Measurements from ENCODE around the gene DPYSL3.

Gene DPYSL3

DNA sequence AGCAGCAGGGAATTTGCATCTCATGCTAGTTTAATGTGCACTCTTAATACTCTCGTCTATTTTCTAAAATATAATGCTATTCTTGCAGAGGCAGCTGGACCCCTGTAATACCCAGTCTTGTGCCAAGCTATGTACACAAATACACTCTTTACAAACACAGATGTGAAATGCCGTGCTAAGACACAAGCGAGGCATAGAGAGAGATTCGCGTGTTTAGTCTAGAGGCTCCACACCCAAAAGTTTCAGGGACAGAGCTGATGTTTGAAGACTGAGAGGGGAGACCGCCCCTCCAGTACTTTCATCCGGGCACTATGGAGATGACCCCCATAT, 1.2 kb downstream of the DPYSL3 start:
- TF ChIP-seq POLR2AphosphoS5 (IDR thresholded peaks at IDR 0.05; ENCODE audit: borderline replicate concordance, low read depth, low read length): no peak
- no peak for TF ChIP-seq FOXP2 (optimal IDR thresholded peaks at IDR 0.05; ENCODE audit: control extremely low read depth, extremely low read length, insufficient read depth)
- TF ChIP-seq EZH2 (IDR thresholded peaks at IDR 0.05): no peak
- no peak for DNase-seq (ENCODE audit: low read depth, low spot score)
- peak overlapping the region; percentile 99 for H3K4me3 ChIP-seq
- H3K9ac ChIP-seq (ENCODE audit: insufficient read length): peak overlapping the region; percentile 90
- no peaks in the 10 kb centered on the region for H3K9me3 ChIP-seq (ENCODE audit: low read depth, low read length)
- H3K27ac ChIP-seq: no peak overlapping the region
- no peaks in the 10 kb centered on the region for H3K36me3 ChIP-seq (ENCODE audit: insufficient read depth, low read length)

DNA sequence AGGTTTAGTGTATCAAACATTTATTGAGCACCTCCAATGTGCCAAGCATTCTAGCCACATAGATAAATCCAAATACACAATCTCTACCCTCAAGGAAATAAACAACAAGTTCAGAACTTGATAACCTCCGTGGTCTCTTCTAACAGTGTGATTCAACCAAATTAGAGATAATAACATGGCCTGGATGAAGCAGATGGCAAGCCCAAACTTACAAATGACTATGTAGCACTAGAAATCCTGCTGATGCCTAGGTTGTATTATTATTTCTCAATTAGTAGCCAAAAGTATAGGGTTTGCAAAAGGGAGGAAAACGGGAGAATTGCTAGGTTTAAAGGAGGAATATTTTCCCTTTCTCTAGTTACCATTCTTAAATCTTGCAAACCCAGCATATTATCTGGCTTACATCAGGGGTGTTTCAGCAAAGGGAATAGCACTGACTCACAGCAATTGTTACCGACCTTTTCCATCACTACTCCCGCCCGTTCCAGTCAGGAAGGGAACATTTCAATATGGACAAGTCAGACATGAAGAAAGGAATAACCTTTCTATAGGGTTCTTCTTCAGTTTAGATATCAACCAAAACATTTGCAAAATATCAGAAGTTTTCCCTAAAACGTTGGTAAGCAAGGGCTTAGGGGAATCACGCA, 2.3 kb downstream of the DPYSL3 start:
- Histone ChIP-seq H3K9ac (ENCODE audit: insufficient read length) (peak overlapping the region; percentile 3), H3K9me3 (ENCODE audit: low read depth, low read length) (no peaks in the 10 kb centered on the region), H3K4me3 (peak overlapping the region; percentile 99), H3K27ac (no peak overlapping the region), H3K36me3 (ENCODE audit: insufficient read depth, low read length) (no peaks in the 10 kb centered on the region)
- TF ChIP-seq POLR2AphosphoS5 (IDR thresholded peaks at IDR 0.05; ENCODE audit: borderline replicate concordance, low read depth, low read length) (no peak), FOXP2 (optimal IDR thresholded peaks at IDR 0.05; ENCODE audit: control extremely low read depth, extremely low read length, insufficient read depth) (no peak), EZH2 (IDR thresholded peaks at IDR 0.05) (no peak)
- no peak for DNase-seq (ENCODE audit: low read depth, low spot score)

DNA sequence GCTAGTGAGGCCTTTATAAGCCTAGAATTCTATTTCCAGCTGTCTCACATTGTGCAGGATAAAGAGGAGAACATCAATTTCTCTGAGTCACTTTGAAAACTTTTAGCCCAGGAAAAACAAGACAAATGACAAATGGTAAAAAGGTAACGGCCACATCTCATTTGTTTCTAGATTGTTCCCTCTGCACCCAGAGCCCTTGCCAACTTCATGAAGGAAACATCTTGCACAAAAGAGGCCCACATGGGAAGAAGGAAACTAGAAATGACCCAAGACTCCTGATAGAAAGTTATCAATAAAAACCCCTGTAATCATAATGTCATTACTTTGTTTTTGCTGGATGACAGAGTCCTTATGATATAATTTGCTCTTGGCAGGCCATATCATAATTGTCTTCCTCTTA, 5.3 kb downstream of the DPYSL3 start:
- H3K27ac ChIP-seq: no peak overlapping the region
- TF ChIP-seq EZH2 (IDR thresholded peaks at IDR 0.05) (no peak), POLR2AphosphoS5 (IDR thresholded peaks at IDR 0.05; ENCODE audit: borderline replicate concordance, low read depth, low read length) (no peak), FOXP2 (optimal IDR thresholded peaks at IDR 0.05; ENCODE audit: control extremely low read depth, extremely low read length, insufficient read depth) (no peak)

DNA sequence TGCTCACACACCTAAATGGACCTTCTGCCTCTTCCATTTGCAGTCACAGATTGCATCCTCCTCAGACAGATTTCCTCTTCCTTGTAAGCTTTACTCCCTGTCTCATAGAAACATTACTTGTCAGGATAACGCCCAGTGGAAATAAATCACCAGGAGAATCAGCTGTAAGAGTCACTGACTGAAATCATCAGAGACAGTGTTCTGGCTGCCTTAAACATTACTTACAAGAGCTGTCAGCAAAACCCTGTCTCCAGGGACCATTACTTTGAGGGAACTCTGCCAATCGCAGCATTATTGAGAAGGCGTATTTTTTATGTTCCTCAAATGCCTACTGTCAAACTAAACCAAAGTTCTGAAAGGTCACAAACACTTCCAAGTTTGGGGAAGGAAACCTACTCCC, 5.9 kb downstream of the DPYSL3 start:
- no peaks in the 10 kb centered on the region for H3K9me3 ChIP-seq (ENCODE audit: low read depth, low read length)
- no peak overlapping the region for H3K27ac ChIP-seq
- no peak overlapping the region for H3K9ac ChIP-seq (ENCODE audit: insufficient read length)
- TF ChIP-seq FOXP2 (optimal IDR thresholded peaks at IDR 0.05; ENCODE audit: control extremely low read depth, extremely low read length, insufficient read depth) (no peak), EZH2 (IDR thresholded peaks at IDR 0.05) (no peak), POLR2AphosphoS5 (IDR thresholded peaks at IDR 0.05; ENCODE audit: borderline replicate concordance, low read depth, low read length) (no peak)
- H3K36me3 ChIP-seq (ENCODE audit: insufficient read depth, low read length): no peaks in the 10 kb centered on the region
- H3K4me3 ChIP-seq: no peak overlapping the region
- DNase-seq (ENCODE audit: low read depth, low spot score): no peak

More for the DNA sequence above, 5.3 kb downstream of the DPYSL3 start:
- H3K36me3 ChIP-seq (ENCODE audit: insufficient read depth, low read length): no peaks in the 10 kb centered on the region
- no peak overlapping the region for H3K4me3 ChIP-seq
- no peaks in the 10 kb centered on the region for H3K9me3 ChIP-seq (ENCODE audit: low read depth, low read length)
- no peak overlapping the region for H3K9ac ChIP-seq (ENCODE audit: insufficient read length)
- no peak for DNase-seq (ENCODE audit: low read depth, low spot score)

DNA sequence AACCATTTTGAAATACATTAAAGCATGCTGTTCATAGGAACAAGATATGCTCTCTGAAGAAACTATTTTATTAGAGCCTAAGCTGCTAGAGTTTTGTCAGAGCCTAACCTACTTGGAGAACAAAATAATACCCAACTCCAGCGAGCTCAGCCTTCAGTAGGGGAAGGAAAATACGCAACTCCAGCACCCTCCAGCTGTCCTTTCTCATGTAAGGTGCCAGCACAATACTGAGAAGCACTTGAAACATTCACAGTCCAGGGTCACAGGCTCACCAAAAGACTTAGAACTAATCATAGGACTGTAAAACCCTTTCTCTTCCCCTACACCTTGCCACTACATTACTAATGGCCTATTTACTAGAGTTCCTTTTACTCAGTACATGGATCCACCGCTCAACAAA, 18.9 kb downstream of the DPYSL3 start:
- Histone ChIP-seq H3K9ac (ENCODE audit: insufficient read length) (no peak overlapping the region), H3K27ac (no peak overlapping the region), H3K9me3 (ENCODE audit: low read depth, low read length) (no peaks in the 10 kb centered on the region), H3K4me3 (no peak overlapping the region), H3K36me3 (ENCODE audit: insufficient read depth, low read length) (no peaks in the 10 kb centered on the region)
- no peak for TF ChIP-seq FOXP2 (optimal IDR thresholded peaks at IDR 0.05; ENCODE audit: control extremely low read depth, extremely low read length, insufficient read depth)
- no peak for TF ChIP-seq POLR2AphosphoS5 (IDR thresholded peaks at IDR 0.05; ENCODE audit: borderline replicate concordance, low read depth, low read length)
- no peak for TF ChIP-seq EZH2 (IDR thresholded peaks at IDR 0.05)
- no peak for DNase-seq (ENCODE audit: low read depth, low spot score)

DNA sequence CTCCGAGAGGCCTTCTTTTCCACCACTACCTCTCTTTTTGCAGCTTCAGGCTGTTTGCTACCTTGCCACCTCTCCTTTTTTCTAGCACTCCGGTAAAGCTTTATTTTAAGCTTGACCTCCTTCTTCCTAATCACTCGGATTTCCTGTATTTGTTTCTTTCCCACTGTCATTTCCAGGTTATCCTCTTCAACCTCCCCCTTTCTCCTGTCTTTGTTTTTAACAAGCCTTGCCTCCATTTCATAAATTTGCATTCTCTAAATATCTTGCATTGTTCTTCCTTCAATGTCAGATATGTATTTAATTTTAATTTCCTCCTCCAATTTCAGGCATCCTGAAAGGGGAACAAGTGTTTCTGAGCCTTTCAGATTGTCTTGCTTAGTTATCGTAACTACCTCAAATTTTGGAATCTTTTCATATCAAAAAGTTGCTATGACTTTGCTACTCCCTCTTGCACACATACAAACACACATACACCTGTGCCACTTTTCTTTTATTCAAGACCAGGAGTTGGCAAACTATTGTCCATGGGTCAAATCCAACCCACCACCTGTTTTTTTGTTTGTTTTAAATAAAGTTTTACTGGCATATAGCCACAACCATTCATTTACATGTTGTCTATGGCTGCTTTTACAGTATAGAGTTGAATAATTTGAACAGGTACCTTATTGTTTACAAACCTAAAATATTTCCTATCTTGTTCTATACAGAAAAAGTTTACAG, 22.7 kb downstream of the DPYSL3 start:
- DNase-seq (ENCODE audit: low read depth, low spot score): no peak
- H3K9me3 ChIP-seq (ENCODE audit: low read depth, low read length): no peaks in the 10 kb centered on the region
- H3K36me3 ChIP-seq (ENCODE audit: insufficient read depth, low read length): no peaks in the 10 kb centered on the region
- H3K27ac ChIP-seq: no peak overlapping the region
- TF ChIP-seq EZH2 (IDR thresholded peaks at IDR 0.05): no peak
- no peak for TF ChIP-seq POLR2AphosphoS5 (IDR thresholded peaks at IDR 0.05; ENCODE audit: borderline replicate concordance, low read depth, low read length)
- no peak for TF ChIP-seq FOXP2 (optimal IDR thresholded peaks at IDR 0.05; ENCODE audit: control extremely low read depth, extremely low read length, insufficient read depth)
- no peak overlapping the region for H3K4me3 ChIP-seq
- no peak overlapping the region for H3K9ac ChIP-seq (ENCODE audit: insufficient read length)

DNA sequence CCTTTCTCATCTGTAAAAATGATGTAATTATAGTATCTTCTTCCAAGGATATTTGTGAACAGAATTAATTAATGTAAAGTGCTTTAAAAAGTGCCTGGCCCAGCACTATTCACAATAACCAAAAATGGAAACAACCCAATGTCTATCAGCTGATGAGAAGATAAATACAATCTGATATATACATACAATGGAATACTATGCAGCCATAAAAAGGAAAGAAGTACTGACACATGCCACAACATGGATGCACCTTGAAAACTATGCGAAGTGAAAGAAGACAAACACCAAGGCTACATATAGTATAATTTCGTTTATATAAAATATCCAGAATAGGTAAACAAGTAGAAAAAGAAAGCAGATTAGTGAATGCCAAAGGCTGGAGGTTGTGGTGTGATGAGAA, 24.1 kb downstream of the DPYSL3 start:
- Histone ChIP-seq H3K36me3 (ENCODE audit: insufficient read depth, low read length) (no peaks in the 10 kb centered on the region), H3K9ac (ENCODE audit: insufficient read length) (no peak overlapping the region), H3K27ac (no peak overlapping the region), H3K9me3 (ENCODE audit: low read depth, low read length) (no peaks in the 10 kb centered on the region), H3K4me3 (no peak overlapping the region)
- DNase-seq (ENCODE audit: low read depth, low spot score): no peak
- TF ChIP-seq EZH2 (IDR thresholded peaks at IDR 0.05) (no peak), POLR2AphosphoS5 (IDR thresholded peaks at IDR 0.05; ENCODE audit: borderline replicate concordance, low read depth, low read length) (no peak), FOXP2 (optimal IDR thresholded peaks at IDR 0.05; ENCODE audit: control extremely low read depth, extremely low read length, insufficient read depth) (no peak)

DNA sequence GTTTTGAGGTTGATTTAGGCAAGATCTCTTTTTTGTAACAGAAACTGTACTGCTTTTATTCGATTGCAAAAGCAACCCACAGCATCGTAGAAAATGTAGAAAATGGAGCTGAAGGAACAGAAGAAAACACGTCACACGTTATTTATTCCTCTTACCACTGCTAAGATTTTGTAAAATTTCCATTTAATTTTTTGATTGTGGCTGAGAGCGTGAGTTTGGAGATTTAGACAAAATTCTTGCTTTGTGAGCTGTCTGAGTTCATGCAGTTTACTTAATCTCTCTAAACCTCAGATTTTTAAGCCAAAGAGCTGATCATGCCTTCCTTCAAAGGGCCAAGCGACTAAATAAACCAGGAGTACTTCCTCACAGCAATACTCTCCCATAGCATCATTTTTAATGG, 24.8 kb downstream of the DPYSL3 start:
- peak overlapping the region; percentile 27; the same call in 1 of the 2 replicates for H3K27ac ChIP-seq
- H3K9me3 ChIP-seq (ENCODE audit: low read depth, low read length): no peaks in the 10 kb centered on the region
- no peaks in the 10 kb centered on the region for H3K36me3 ChIP-seq (ENCODE audit: insufficient read depth, low read length)
- DNase-seq (ENCODE audit: low read depth, low spot score): no peak
- TF ChIP-seq EZH2 (IDR thresholded peaks at IDR 0.05) (no peak), FOXP2 (optimal IDR thresholded peaks at IDR 0.05; ENCODE audit: control extremely low read depth, extremely low read length, insufficient read depth) (no peak), POLR2AphosphoS5 (IDR thresholded peaks at IDR 0.05; ENCODE audit: borderline replicate concordance, low read depth, low read length) (no peak)
- H3K4me3 ChIP-seq: no peak overlapping the region
- no peak overlapping the region for H3K9ac ChIP-seq (ENCODE audit: insufficient read length)

Measured in SK-N-MC (cell line).